Mesothelial cell of epicardium (in vitro differentiated cells): ENCODE results near the gene TBR1. TPM values are rescaled to one million over a fixed set of nuclear protein-coding genes. Genes with fewer than 3 reads are reported as not detected.

Experiments used
- DNase-seq, 2 experiments: peaks; one replicate each; pipeline ENCODE4 v3.0.0; 2021; ENCODE audit warnings: low spot score in 2 of 2; ENCODE audit not compliant: unreplicated experiment in 2 of 2
- H3K27ac Mint-ChIP-seq: 2 replicates; pipeline ENCODE4 v1.8.0; 2021; ENCODE audit warnings: mixed read lengths
- H3K27me3 Mint-ChIP-seq: 2 replicates; pipeline ENCODE4 v1.8.0; 2021; ENCODE audit warnings: low read depth, mixed read lengths
- H3K36me3 Mint-ChIP-seq: 2 replicates; pipeline ENCODE4 v1.8.0; 2021; ENCODE audit warnings: mixed read lengths
- H3K4me1 Mint-ChIP-seq: 2 replicates; pipeline ENCODE4 v1.8.0; 2021; ENCODE audit warnings: mixed read lengths
- H3K4me3 Mint-ChIP-seq: 2 replicates; pipeline ENCODE4 v1.8.0; 2021; ENCODE audit warnings: mild to moderate bottlenecking, moderate library complexity, mixed read lengths
- H3K9me3 Mint-ChIP-seq: 2 replicates; pipeline ENCODE4 v1.8.0; 2021; ENCODE audit warnings: mixed read lengths
- total RNA-seq: library from RNA; stranded (reverse); gene quantifications from 3 replicates; pipeline ENCODE4 v1.2.1, GENCODE V29; 2021
- TF ChIP-seq, protein P1 (sequence below): fragments of 200-600 bp; sonication (generic); IDR thresholded peaks from one replicate; pipeline ENCODE4 v1.5.0; 2021; ENCODE audit warnings: antibody characterized with exemption; ENCODE audit not compliant: unreplicated experiment

Gene TBR1
- total RNA-seq, 1 donor from 2014 or later = 0.13 TPM

- H3K4me1 Mint-ChIP-seq = peaks cover 34% of the 10 kb centered on the region
- TF ChIP-seq, protein P1, sequence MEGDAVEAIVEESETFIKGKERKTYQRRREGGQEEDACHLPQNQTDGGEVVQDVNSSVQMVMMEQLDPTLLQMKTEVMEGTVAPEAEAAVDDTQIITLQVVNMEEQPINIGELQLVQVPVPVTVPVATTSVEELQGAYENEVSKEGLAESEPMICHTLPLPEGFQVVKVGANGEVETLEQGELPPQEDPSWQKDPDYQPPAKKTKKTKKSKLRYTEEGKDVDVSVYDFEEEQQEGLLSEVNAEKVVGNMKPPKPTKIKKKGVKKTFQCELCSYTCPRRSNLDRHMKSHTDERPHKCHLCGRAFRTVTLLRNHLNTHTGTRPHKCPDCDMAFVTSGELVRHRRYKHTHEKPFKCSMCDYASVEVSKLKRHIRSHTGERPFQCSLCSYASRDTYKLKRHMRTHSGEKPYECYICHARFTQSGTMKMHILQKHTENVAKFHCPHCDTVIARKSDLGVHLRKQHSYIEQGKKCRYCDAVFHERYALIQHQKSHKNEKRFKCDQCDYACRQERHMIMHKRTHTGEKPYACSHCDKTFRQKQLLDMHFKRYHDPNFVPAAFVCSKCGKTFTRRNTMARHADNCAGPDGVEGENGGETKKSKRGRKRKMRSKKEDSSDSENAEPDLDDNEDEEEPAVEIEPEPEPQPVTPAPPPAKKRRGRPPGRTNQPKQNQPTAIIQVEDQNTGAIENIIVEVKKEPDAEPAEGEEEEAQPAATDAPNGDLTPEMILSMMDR = no peak
- no peaks in the 10 kb centered on the region for H3K36me3 Mint-ChIP-seq
- no peak overlapping the region for H3K27ac Mint-ChIP-seq
- DNase-seq = peak in 1 of 2 experiments; percentile 54
- H3K4me3 Mint-ChIP-seq = peak overlapping the region; percentile 58
- H3K9me3 Mint-ChIP-seq = no peaks in the 10 kb centered on the region
- H3K27me3 Mint-ChIP-seq = peaks cover 96% of the 10 kb centered on the region
Observed at GRCh38 chr2:161418715-161419637, 2.9 kb downstream of the TBR1 start.

GRCh38 chr2:161419638-161420190, 3.6 kb downstream of the TBR1 start:
- no peak overlapping the region for H3K4me3 Mint-ChIP-seq
- peaks cover 38% of the 10 kb centered on the region for H3K4me1 Mint-ChIP-seq
- no peak overlapping the region for H3K27ac Mint-ChIP-seq

GRCh38 chr2:161420406-161421074, 4.4 kb downstream of the TBR1 start:
- no peak for DNase-seq
- Mint-ChIP-seq H3K9me3 (no peaks in the 10 kb centered on the region), H3K27me3 (peaks cover 96% of the 10 kb centered on the region), H3K36me3 (no peaks in the 10 kb centered on the region), H3K27ac (no peak overlapping the region), H3K4me3 (no peak overlapping the region), H3K4me1 (peaks cover 30% of the 10 kb centered on the region)
- TF ChIP-seq, protein P1 = no peak

More at GRCh38 chr2:161419638-161420190, 3.6 kb downstream of the TBR1 start:
- H3K36me3 Mint-ChIP-seq = no peaks in the 10 kb centered on the region
- DNase-seq = no peak
- peaks cover 96% of the 10 kb centered on the region for H3K27me3 Mint-ChIP-seq
- TF ChIP-seq, protein P1 = no peak
- no peaks in the 10 kb centered on the region for H3K9me3 Mint-ChIP-seq

DNA sequence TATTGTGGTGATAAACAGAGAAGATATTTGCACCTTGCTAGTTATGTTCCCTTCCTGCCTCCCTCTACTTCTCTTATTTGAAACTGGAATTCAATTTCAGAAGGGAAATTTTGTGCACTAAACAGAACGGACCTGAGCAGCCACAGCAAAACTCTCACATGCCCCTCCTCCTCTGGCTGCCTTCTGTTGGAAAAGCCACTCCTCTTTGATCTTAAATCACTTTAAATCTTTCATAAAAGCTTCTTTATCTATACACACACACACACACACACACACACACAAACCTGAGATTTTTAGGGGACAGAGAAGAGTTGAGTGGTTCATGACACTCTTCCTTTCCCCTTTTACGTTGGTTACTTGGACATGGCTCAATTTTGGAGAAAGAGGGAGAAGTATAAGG, 5.6 kb downstream of the TBR1 start:
- TF ChIP-seq, protein P1 = no peak
- Mint-ChIP-seq H3K4me3 (no peak overlapping the region), H3K27ac (no peak overlapping the region), H3K4me1 (peaks cover 19% of the 10 kb centered on the region), H3K9me3 (no peaks in the 10 kb centered on the region), H3K36me3 (no peaks in the 10 kb centered on the region), H3K27me3 (peaks cover 96% of the 10 kb centered on the region)
- no peak for DNase-seq

GRCh38 chr2:161422816-161423403, 6.8 kb downstream of the TBR1 start:
- no peak overlapping the region for H3K27ac Mint-ChIP-seq
- no peak for DNase-seq
- TF ChIP-seq, protein P1 = no peak
- H3K27me3 Mint-ChIP-seq = peaks cover 94% of the 10 kb centered on the region
- H3K36me3 Mint-ChIP-seq = peaks cover 2% of the 10 kb centered on the region
- peaks cover 24% of the 10 kb centered on the region for H3K4me1 Mint-ChIP-seq
- peak overlapping the region; percentile 48 for H3K4me3 Mint-ChIP-seq
- H3K9me3 Mint-ChIP-seq = no peaks in the 10 kb centered on the region
